Upper lobe of left lung (tissue), 4 donors: Measurements from ENCODE around the gene ARID1B.

Source experiments
- CTCF ChIP-seq, 6 experiments: fragments of 450-650 bp in 4 of 6; fragments of 200-600 bp in 2 of 6; sonication (generic) in 2 of 6; IDR thresholded peaks; one replicate each; pipeline ENCODE4 v1.5.1; 2016 to 2019; ENCODE audit warnings: antibody characterized with exemption in 6 of 6
- EP300 ChIP-seq, 4 donors: sonication (generic); formaldehyde crosslinking; IDR thresholded peaks; one replicate each; pipeline ENCODE4 v1.5.1; 2017; ENCODE audit warnings: antibody characterized with exemption in 4 of 4, control low read depth in 2 of 4
- POLR2A ChIP-seq, 4 donors: fragments of 450-650 bp; IDR thresholded peaks; one replicate each; pipeline ENCODE4 v1.5.1; 2016 to 2017; ENCODE audit warnings: antibody characterized with exemption in 4 of 4, mild to moderate bottlenecking in 2 of 4
- POLR2AphosphoS5 ChIP-seq, 2 donors: sonication (generic); formaldehyde crosslinking; IDR thresholded peaks; one replicate each; pipeline ENCODE4 v1.5.1; 2017; ENCODE audit warnings: antibody characterized with exemption in 2 of 2

GRCh38 chr6:157210954-157211353 lies 433.8 kb downstream of the ARID1B start:
- TF ChIP-seq CTCF (IDR thresholded peaks at IDR 0.05) (no peak), POLR2A (IDR thresholded peaks at IDR 0.05) (no peak), EP300 (IDR thresholded peaks at IDR 0.05) (no peak), POLR2AphosphoS5 (IDR thresholded peaks at IDR 0.05) (no peak)
